Activated T-cell treated with anti-CD3 and anti-CD28 coated beads, Interleukin-2, amount 50 U/mL, for 4 hours (primary cell): ENCODE results near the gene SLC7A14. TPM values are rescaled to one million over a fixed set of nuclear protein-coding genes. Genes with fewer than 3 reads are reported as not detected.
A peak's percentile ranks its signal among the peaks of the same experiment; 100 is the strongest.

Source experiments
- ATAC-seq, 2 donors: fragments of 200-7000 bp; cut with Tn5 transposase; one replicate each; pipeline ENCODE4 v1.10.0; 2021
- DNase-seq: peaks from one replicate; pipeline ENCODE4 v3.0.0-alpha.2; 2020
- H3K27me3 Mint-ChIP-seq: one replicate; pipeline ENCODE4 v1.8.0; 2021; ENCODE audit warnings: low read depth, mixed read lengths
- H3K36me3 Mint-ChIP-seq: one replicate; pipeline ENCODE4 v1.8.0; 2022; ENCODE audit warnings: mixed read lengths; ENCODE audit not compliant: insufficient read depth
- H3K4me1 Mint-ChIP-seq: one replicate; pipeline ENCODE4 v1.8.0; 2021; ENCODE audit warnings: low read depth, mixed read lengths
- H3K4me3 Mint-ChIP-seq: one replicate; pipeline ENCODE4 v1.8.0; 2021; ENCODE audit warnings: mild to moderate bottlenecking, moderate library complexity, mixed read lengths
- H3K9me3 Mint-ChIP-seq: one replicate; pipeline ENCODE4 v1.8.0; 2021; ENCODE audit warnings: mixed read lengths
- total RNA-seq, 3 donors: library from RNA; stranded (reverse); gene quantifications; one replicate each; pipeline ENCODE4 v1.2.1, GENCODE V29; 2021

Gene SLC7A14
- total RNA-seq, 3 donors from 2014 or later = not detected

GRCh38 chr3:170534227-170534626, 51.6 kb downstream of the SLC7A14 start:
- H3K36me3 Mint-ChIP-seq = no peaks in the 10 kb centered on the region
- ATAC-seq = no peak
- H3K4me3 Mint-ChIP-seq = no peak overlapping the region
- no peaks in the 10 kb centered on the region for H3K4me1 Mint-ChIP-seq
- no peak for DNase-seq
- peaks cover 12% of the 10 kb centered on the region for H3K27me3 Mint-ChIP-seq
- no peaks in the 10 kb centered on the region for H3K9me3 Mint-ChIP-seq

GRCh38 chr3:170532573-170532972, 53.3 kb downstream of the SLC7A14 start:
- Mint-ChIP-seq H3K9me3 (no peaks in the 10 kb centered on the region), H3K4me1 (no peaks in the 10 kb centered on the region), H3K4me3 (no peak overlapping the region), H3K36me3 (no peaks in the 10 kb centered on the region), H3K27me3 (peaks cover 6% of the 10 kb centered on the region)
- ATAC-seq (no peak), DNase-seq (no peak)

- no peaks in the 10 kb centered on the region for H3K36me3 Mint-ChIP-seq
- no peaks in the 10 kb centered on the region for H3K9me3 Mint-ChIP-seq
- no peak overlapping the region for H3K4me3 Mint-ChIP-seq
- no peak for ATAC-seq
- H3K4me1 Mint-ChIP-seq = no peaks in the 10 kb centered on the region
- DNase-seq = no peak
- peaks cover 3% of the 10 kb centered on the region for H3K27me3 Mint-ChIP-seq
Measured at GRCh38 chr3:170531657-170532335, 54.1 kb downstream of the SLC7A14 start.

- Mint-ChIP-seq H3K9me3 (no peaks in the 10 kb centered on the region), H3K27me3 (peaks cover 3% of the 10 kb centered on the region), H3K4me3 (no peak overlapping the region), H3K4me1 (no peaks in the 10 kb centered on the region), H3K36me3 (no peaks in the 10 kb centered on the region)
- ATAC-seq (no peak), DNase-seq (no peak)
Measured at GRCh38 chr3:170531054-170531453, 54.8 kb downstream of the SLC7A14 start.

- H3K4me1 Mint-ChIP-seq = no peaks in the 10 kb centered on the region
- H3K27me3 Mint-ChIP-seq = peaks cover 3% of the 10 kb centered on the region
- H3K9me3 Mint-ChIP-seq = no peaks in the 10 kb centered on the region
- H3K4me3 Mint-ChIP-seq = no peak overlapping the region
- no peak for ATAC-seq
- H3K36me3 Mint-ChIP-seq = no peaks in the 10 kb centered on the region
- no peak for DNase-seq
Measured at GRCh38 chr3:170529912-170530311, 56.0 kb downstream of the SLC7A14 start.

- no peak for DNase-seq
- Mint-ChIP-seq H3K4me1 (no peaks in the 10 kb centered on the region), H3K9me3 (no peaks in the 10 kb centered on the region), H3K4me3 (no peak overlapping the region), H3K36me3 (no peaks in the 10 kb centered on the region), H3K27me3 (peaks cover 3% of the 10 kb centered on the region)
- no peak for ATAC-seq
Measured at GRCh38 chr3:170529346-170529745, 56.5 kb downstream of the SLC7A14 start.

- Mint-ChIP-seq H3K36me3 (no peaks in the 10 kb centered on the region), H3K4me1 (no peaks in the 10 kb centered on the region), H3K9me3 (no peaks in the 10 kb centered on the region), H3K4me3 (no peak overlapping the region), H3K27me3 (no peaks in the 10 kb centered on the region)
- DNase-seq (no peak), ATAC-seq (no peak)
Measured at GRCh38 chr3:170528726-170529125, 57.1 kb downstream of the SLC7A14 start.

- no peaks in the 10 kb centered on the region for H3K4me1 Mint-ChIP-seq
- H3K27me3 Mint-ChIP-seq = no peaks in the 10 kb centered on the region
- no peaks in the 10 kb centered on the region for H3K36me3 Mint-ChIP-seq
Measured at GRCh38 chr3:170524073-170524472, 61.8 kb downstream of the SLC7A14 start.

GRCh38 chr3:170523248-170523647, 62.6 kb downstream of the SLC7A14 start:
- H3K9me3 Mint-ChIP-seq = no peaks in the 10 kb centered on the region
- ATAC-seq (peak in 1 of 2 donors; percentile 18), DNase-seq (no peak)
- H3K4me3 Mint-ChIP-seq = no peak overlapping the region
- H3K4me1 Mint-ChIP-seq = no peaks in the 10 kb centered on the region
- no peaks in the 10 kb centered on the region for H3K27me3 Mint-ChIP-seq
- H3K36me3 Mint-ChIP-seq = no peaks in the 10 kb centered on the region

More at GRCh38 chr3:170524073-170524472, 61.8 kb downstream of the SLC7A14 start:
- Mint-ChIP-seq H3K4me3 (no peak overlapping the region), H3K9me3 (no peaks in the 10 kb centered on the region)
- DNase-seq = no peak
- no peak for ATAC-seq

- ATAC-seq (no peak), DNase-seq (no peak)
- H3K27me3 Mint-ChIP-seq = no peaks in the 10 kb centered on the region
- H3K4me1 Mint-ChIP-seq = no peaks in the 10 kb centered on the region
- no peaks in the 10 kb centered on the region for H3K36me3 Mint-ChIP-seq
- no peaks in the 10 kb centered on the region for H3K9me3 Mint-ChIP-seq
- H3K4me3 Mint-ChIP-seq = no peak overlapping the region
Measured at GRCh38 chr3:170522201-170522600, 63.7 kb downstream of the SLC7A14 start.

- Mint-ChIP-seq H3K27me3 (peaks cover 2% of the 10 kb centered on the region), H3K36me3 (no peaks in the 10 kb centered on the region)
Measured at GRCh38 chr3:170520996-170521395, 64.9 kb downstream of the SLC7A14 start.

GRCh38 chr3:170517242-170517945, 68.5 kb downstream of the SLC7A14 start:
- no peak overlapping the region for H3K4me3 Mint-ChIP-seq
- ATAC-seq = no peak
- no peaks in the 10 kb centered on the region for H3K4me1 Mint-ChIP-seq
- no peak for DNase-seq
- H3K36me3 Mint-ChIP-seq = no peaks in the 10 kb centered on the region
- no peaks in the 10 kb centered on the region for H3K9me3 Mint-ChIP-seq
- H3K27me3 Mint-ChIP-seq = peaks cover 5% of the 10 kb centered on the region

More at GRCh38 chr3:170520996-170521395, 64.9 kb downstream of the SLC7A14 start:
- Mint-ChIP-seq H3K4me3 (no peak overlapping the region), H3K9me3 (no peaks in the 10 kb centered on the region), H3K4me1 (no peaks in the 10 kb centered on the region)
- DNase-seq (no peak), ATAC-seq (no peak)

GRCh38 chr3:170513642-170514041, 72.2 kb downstream of the SLC7A14 start:
- no peaks in the 10 kb centered on the region for H3K4me1 Mint-ChIP-seq
- H3K9me3 Mint-ChIP-seq = no peaks in the 10 kb centered on the region
- ATAC-seq = no peak
- no peak for DNase-seq
- H3K36me3 Mint-ChIP-seq = no peaks in the 10 kb centered on the region
- H3K4me3 Mint-ChIP-seq = no peak overlapping the region
- peaks cover 7% of the 10 kb centered on the region for H3K27me3 Mint-ChIP-seq

- DNase-seq (no peak), ATAC-seq (no peak)
- Mint-ChIP-seq H3K9me3 (no peaks in the 10 kb centered on the region), H3K36me3 (no peaks in the 10 kb centered on the region), H3K27me3 (peaks cover 11% of the 10 kb centered on the region), H3K4me1 (no peaks in the 10 kb centered on the region), H3K4me3 (no peak overlapping the region)
Measured at GRCh38 chr3:170511371-170511770, 74.5 kb downstream of the SLC7A14 start.

- no peak for DNase-seq
- H3K36me3 Mint-ChIP-seq = no peaks in the 10 kb centered on the region
- no peak for ATAC-seq
- H3K27me3 Mint-ChIP-seq = peaks cover 9% of the 10 kb centered on the region
- H3K9me3 Mint-ChIP-seq = no peaks in the 10 kb centered on the region
- H3K4me1 Mint-ChIP-seq = no peaks in the 10 kb centered on the region
- H3K4me3 Mint-ChIP-seq = no peak overlapping the region
Measured at GRCh38 chr3:170508839-170509238, 77.0 kb downstream of the SLC7A14 start.
